Adrenal gland (tissue), 12 donors: ENCODE measurements around the gene GRIN3A. TPM values are rescaled to one million over a fixed set of nuclear protein-coding genes. Genes with fewer than 3 reads are reported as not detected.

Experiments
- DNase-seq, 7 donors: peaks; one replicate each; pipeline ENCODE4 v3.0.0-alpha.2; 2019 to 2020
- H3K27ac ChIP-seq, 5 donors: fragments of 200-600 bp; sonication (generic) in 4 of 5; 1 replicate in 3 of 5; 2 replicates in 2 of 5; pipeline versions ENCODE4 v1.5.1 to v1.8.0; 2016 to 2020; ENCODE audit warnings: mild to moderate bottlenecking in 1 of 5
- H3K27me3 ChIP-seq: fragments of 200-600 bp; 2 replicates; pipeline ENCODE4 v1.8.0; 2021
- H3K36me3 ChIP-seq, 2 donors: fragments of 200-600 bp; replicated peaks in 1 of 2; 1 replicate in 1 of 2; 2 replicates in 1 of 2; pipeline versions ENCODE4 v1.5.1 to v1.8.0; 2018 to 2022
- H3K4me1 ChIP-seq, 2 donors: fragments of 200-600 bp; replicated peaks in 1 of 2; 1 replicate in 1 of 2; 2 replicates in 1 of 2; pipeline versions ENCODE4 v1.5.1 to v1.8.0; 2018 to 2021
- H3K4me3 ChIP-seq, 4 donors: fragments of 200-600 bp; sonication (generic) in 3 of 4; one replicate each; pipeline ENCODE4 v1.5.1; 2016 to 2018
- H3K9me3 ChIP-seq, 3 donors: fragments of 200-600 bp; sonication (generic) in 1 of 3; replicated peaks in 1 of 3; 1 replicate in 2 of 3; 2 replicates in 1 of 3; pipeline versions ENCODE4 v1.5.1 to v1.8.0; 2016 to 2021
- POLR2A ChIP-seq, 2 donors: fragments of 450-650 bp; IDR thresholded peaks; one replicate each; pipeline ENCODE4 v1.6.1; 2017; ENCODE audit warnings: antibody characterized with exemption in 2 of 2, mild to moderate bottlenecking in 2 of 2, moderate library complexity in 1 of 2
- WGBS, 4 donors: extraction: QIAGEN DNeasy Blood & Tissue Kit in 2 of 4; methylation state at CpG; one replicate each; pipeline versions ENCODE4 v1.1.5 to v1.1.7; 2013 to 2017; 5-methylcytosine and 5-hydroxymethylcytosine counted together
- intact Hi-C, 2 donors: fragments of 100-400 bp; cut with DNase I; formaldehyde crosslinking; loops; one replicate each; pipeline versions ENCODE4 v1.14.1 to v1.15.0; 2022 to 2023
- polyA plus RNA-seq, 3 donors: library from polyadenylated mRNA; stranded (reverse); fragments of 200-250 nt in 2 of 3; fragments of 350-450 nt in 1 of 3; fragmentation: Illumina TruSeq in 1 of 3; extraction: RNeasy Lipid Tissue Mini Kit (QIAGEN cat#74804) in 1 of 3; gene quantifications; one replicate each; pipeline ENCODE4 v1.2.3, GENCODE V29; 2013 to 2014
- total RNA-seq, 9 donors: library from RNA; depleted of rRNA in 4 of 9; stranded (reverse); fragments of >200 nt in 4 of 9; fragments of 120-200 nt in 1 of 9; fragmentation: NEBNext Ultra II Directional in 1 of 9; extraction: Animal tissue kit (Norgen Biotek cat#: 25700) in 1 of 9; gene quantifications; one replicate each; pipeline versions ENCODE4 v1.1.0 to v1.2.4, GENCODE V29; 2013 to 2023
- TF ChIP-seq, protein P1 (sequence below), 6 experiments: fragments of 450-650 bp in 4 of 6; fragments of 200-600 bp in 2 of 6; sonication (generic) in 1 of 6; IDR thresholded peaks; 1 replicate in 5 of 6; 2 replicates in 1 of 6; pipeline versions ENCODE4 v1.5.1 to v1.8.0; 2016 to 2021; ENCODE audit warnings: antibody characterized with exemption in 6 of 6, mild to moderate bottlenecking in 2 of 6, moderate library complexity in 1 of 6
- donor health status: healthy with polysubstance abuse.
- donor health status: Bipolar disorder and iron deficiency.
- donor health status: DM: yes; HTN: yes; CAD: no.
- donor health status: DM: no; HTN: no; CAD: no.
- donor health status: DM: no; HTN: no; CAD: no.
- donor health status: DM: yes; HTN: yes; CAD: no.

Gene GRIN3A
- total and polyA plus RNA-seq, 12 donors: under 0.01 to 0.22 (median 0.11) TPM; not detected in 2

DNA sequence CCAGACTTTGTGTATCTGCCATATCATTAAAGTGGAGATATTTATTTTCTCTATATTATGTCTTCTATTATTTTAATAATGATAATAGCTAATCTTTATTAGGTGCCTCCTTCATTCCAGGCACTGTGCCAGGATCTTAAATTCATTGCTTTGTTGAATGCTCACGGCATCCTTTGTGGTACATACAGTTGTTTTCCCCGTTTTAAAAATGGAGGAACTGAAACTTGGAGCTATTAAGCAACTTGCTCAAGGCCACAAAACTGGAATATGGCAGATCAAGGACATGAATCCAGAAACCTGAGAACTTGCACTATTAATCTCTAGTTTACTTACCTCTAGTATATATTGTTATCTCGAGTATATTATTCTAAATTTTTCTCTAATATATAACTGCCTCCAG, 102.2 kb downstream of the GRIN3A start:
- Histone ChIP-seq H3K4me3 (no peak overlapping the region), H3K27ac (no peak overlapping the region), H3K9me3 (no peaks in the 10 kb centered on the region), H3K36me3 (no peaks in the 10 kb centered on the region), H3K27me3 (no peaks in the 10 kb centered on the region), H3K4me1 (no peaks in the 10 kb centered on the region)
- DNase-seq: no peak
- WGBS, 4 donors: 11 to 32% (median 26%) methylated on average over 3 of the region's 3 CpGs
- intact Hi-C loops: no loop called here
- TF ChIP-seq, protein P1, sequence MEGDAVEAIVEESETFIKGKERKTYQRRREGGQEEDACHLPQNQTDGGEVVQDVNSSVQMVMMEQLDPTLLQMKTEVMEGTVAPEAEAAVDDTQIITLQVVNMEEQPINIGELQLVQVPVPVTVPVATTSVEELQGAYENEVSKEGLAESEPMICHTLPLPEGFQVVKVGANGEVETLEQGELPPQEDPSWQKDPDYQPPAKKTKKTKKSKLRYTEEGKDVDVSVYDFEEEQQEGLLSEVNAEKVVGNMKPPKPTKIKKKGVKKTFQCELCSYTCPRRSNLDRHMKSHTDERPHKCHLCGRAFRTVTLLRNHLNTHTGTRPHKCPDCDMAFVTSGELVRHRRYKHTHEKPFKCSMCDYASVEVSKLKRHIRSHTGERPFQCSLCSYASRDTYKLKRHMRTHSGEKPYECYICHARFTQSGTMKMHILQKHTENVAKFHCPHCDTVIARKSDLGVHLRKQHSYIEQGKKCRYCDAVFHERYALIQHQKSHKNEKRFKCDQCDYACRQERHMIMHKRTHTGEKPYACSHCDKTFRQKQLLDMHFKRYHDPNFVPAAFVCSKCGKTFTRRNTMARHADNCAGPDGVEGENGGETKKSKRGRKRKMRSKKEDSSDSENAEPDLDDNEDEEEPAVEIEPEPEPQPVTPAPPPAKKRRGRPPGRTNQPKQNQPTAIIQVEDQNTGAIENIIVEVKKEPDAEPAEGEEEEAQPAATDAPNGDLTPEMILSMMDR (IDR thresholded peaks at IDR 0.05): no peak
- TF ChIP-seq POLR2A (IDR thresholded peaks at IDR 0.05): no peak

DNA sequence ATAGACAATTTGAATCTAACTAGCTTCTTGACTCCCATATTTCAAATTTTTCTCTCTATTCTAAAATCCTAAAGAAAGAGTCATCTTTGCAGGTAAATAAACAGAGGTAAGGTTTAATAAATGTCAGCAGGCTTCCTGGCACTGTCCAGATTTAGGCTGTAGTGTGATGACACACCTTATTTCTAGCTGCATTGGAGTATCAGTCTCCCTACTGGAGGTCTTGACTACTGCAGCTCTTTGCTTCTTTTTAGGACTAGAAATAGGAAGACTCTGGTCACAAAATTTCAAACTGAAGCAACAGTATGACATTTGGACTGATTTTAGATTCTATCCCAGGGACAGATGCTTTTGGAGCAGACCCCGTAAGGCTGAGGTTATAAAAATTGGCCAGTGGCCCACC, 103.0 kb downstream of the GRIN3A start:
- H3K36me3 ChIP-seq: no peaks in the 10 kb centered on the region
- no peak for TF ChIP-seq POLR2A (IDR thresholded peaks at IDR 0.05)
- TF ChIP-seq, protein P1 (IDR thresholded peaks at IDR 0.05): no peak
- H3K4me3 ChIP-seq: no peak overlapping the region
- WGBS, 4 donors: 85 to 95% (median 92%) methylated on average over 1 of the region's 1 CpG
- H3K27me3 ChIP-seq: no peaks in the 10 kb centered on the region
- no peaks in the 10 kb centered on the region for H3K9me3 ChIP-seq
- H3K4me1 ChIP-seq: no peaks in the 10 kb centered on the region
- intact Hi-C loops: no loop called here
- no peak overlapping the region for H3K27ac ChIP-seq
- no peak for DNase-seq

DNA sequence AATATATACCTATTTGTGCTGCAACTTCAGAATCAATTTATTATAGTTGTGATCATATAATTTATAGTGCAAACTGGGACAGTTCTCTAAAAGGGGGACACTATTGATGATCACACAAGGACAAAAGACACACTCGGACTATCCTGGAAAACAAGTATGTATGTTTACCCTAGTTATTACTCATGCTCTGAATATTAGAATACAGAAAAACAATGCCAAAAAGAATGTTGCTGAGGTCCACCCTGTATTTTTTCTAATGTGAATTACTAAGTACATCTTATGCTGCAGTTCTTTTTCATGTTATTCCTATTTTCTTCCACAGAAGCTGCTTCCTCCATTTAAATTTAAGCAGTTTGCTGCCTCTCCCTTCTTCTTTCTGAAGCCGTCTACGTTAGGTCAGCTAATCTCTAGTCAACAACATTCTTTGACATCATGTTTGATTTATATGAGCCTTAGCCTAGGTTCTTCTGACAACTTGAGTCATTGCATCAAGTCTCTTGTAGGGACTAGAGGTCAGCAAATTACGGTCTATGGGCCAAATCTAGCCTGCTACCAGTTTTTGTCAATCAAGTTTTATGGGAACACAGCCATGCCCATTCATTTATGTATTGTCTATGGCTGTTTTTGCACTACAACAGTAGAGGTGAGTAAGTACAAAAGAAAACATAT, 103.6 kb downstream of the GRIN3A start:
- H3K36me3 ChIP-seq: no peaks in the 10 kb centered on the region
- no peak overlapping the region for H3K4me3 ChIP-seq
- no peak for TF ChIP-seq POLR2A (IDR thresholded peaks at IDR 0.05)
- TF ChIP-seq, protein P1 (IDR thresholded peaks at IDR 0.05): no peak
- intact Hi-C loops: no loop called here
- H3K27ac ChIP-seq: no peak overlapping the region
- WGBS, 4 donors: 45 to 68% (median 55%) methylated on average over 4 of the region's 4 CpGs
- no peaks in the 10 kb centered on the region for H3K9me3 ChIP-seq
- no peak for DNase-seq
- H3K4me1 ChIP-seq: no peaks in the 10 kb centered on the region
- H3K27me3 ChIP-seq: no peaks in the 10 kb centered on the region

DNA sequence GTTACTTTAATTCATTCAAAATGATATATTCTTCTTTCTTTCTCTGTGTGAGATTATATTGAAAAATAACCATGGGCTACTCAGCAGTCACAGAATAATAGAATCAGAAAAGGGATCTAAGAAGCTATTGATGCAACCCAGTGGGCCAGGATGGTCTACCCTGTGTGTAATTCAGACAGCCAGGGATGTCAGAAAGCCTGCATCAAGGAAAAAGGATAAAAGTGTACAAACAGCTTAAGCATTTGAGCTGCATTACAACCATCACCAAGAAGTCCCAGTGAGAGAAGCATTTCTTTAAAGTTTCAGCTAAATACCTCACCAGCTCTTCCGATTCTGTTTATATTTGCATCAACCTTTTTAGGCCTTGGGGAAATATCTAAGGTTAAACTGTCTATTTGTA, 105.8 kb downstream of the GRIN3A start:
- TF ChIP-seq, protein P1 (IDR thresholded peaks at IDR 0.05): no peak
- TF ChIP-seq POLR2A (IDR thresholded peaks at IDR 0.05): no peak
- no peak overlapping the region for H3K4me3 ChIP-seq
- 70 to 100% (median 79%) methylated on average over 1 of the region's 1 CpG for WGBS, 4 donors
- intact Hi-C loops: no loop called here
- no peaks in the 10 kb centered on the region for H3K9me3 ChIP-seq
- no peaks in the 10 kb centered on the region for H3K4me1 ChIP-seq
- H3K36me3 ChIP-seq: no peaks in the 10 kb centered on the region
- no peak for DNase-seq
- H3K27me3 ChIP-seq: no peaks in the 10 kb centered on the region
- no peak overlapping the region for H3K27ac ChIP-seq
